Stimulated activated CD4-positive, alpha-beta T cell treated with anti-CD3 and anti-CD28 coated beads, Interleukin-4, amount 100 ng/mL, for 24 hours (primary cell): ENCODE results near the gene UTP15.

Experiments used
- DNase-seq: peaks from one replicate; pipeline ENCODE4 v3.0.0-alpha.2; 2020

Gene UTP15

DNA sequence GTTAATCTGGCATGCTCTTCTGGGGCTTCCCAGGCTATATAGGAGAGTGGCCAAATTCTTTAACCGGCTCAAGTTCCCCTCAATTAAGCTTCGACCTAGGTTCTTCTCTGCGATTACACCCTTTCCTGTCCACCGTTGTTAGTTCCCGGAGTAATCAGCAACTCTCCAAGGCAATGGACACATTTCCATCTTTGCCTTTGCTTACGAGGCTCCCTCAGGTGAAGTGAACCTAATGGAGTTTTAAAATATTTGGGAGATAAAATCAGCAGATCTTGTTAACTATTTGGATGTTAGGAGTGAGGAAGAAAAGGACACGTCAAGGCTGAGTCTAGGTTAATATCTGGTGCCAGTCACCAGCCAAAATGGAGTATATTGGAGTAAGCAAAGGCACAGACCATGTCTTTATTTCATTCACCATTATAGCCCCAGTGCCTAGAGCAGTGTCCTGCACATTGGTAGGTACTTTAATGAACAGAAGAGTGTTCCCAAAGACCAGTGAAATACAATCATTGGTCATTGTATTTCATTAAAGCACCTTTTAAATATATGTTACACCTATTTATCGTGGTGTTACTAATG is 515 bp downstream of the UTP15 start:
- DNase-seq, result no peak

DNA sequence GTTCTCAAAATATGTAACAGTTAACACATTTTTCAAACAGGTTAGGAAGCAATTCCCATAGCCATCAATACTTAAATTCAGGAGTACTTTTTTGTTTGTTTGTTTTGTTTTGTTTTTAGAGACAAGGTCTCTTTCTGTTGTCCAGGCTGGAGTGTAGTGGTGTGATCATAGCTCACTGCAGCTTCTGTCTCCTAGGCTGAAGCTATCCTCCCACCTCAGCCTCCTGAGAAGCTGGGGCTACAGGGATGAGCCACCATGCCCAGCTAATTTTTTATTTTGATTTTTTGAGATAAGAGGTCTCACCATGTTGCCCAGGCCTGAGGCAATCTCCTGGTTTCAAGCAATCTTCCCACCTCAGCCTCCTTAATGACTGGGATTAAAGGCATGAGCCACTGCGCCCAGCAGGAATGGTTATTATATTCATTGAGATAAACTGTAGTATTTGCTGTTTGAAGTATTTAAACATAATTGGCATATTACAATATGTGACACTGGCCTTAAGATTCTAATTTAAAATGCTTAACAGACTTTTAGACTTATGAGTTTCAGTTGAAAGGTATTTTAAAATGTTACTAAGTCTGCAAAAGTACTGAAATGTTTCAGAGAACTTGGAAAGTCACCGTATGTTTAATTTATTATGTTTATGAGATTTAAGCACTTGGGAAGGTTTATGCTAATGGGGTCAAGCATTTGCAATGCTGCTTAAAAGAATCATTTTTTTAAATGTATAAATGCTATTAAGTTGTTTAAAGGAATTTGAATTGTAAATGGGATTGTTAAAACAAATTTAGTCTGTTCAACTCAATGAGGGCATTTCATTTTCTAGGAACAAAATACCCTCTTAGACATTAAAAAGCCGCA is 17.0 kb downstream of the UTP15 start:
- no peak for DNase-seq

DNA sequence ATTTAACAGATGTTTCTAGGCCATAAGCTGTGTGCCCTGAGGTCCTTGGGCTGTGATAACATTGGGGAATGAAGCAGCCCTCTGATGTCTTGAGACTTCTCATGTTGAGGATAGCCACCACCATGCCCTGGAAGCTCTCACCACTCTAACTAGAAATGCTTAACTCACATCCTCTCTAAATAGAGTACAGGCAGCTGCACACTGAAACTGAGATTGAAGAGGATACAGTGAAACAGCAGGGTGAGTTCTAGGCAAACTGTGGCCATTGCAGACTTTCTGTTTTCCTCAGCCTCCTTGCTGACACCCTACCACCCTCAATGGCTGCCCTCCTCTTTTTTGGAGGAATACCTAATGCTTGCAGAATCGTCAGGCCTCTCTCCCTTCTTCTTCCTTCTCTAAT is 22.4 kb downstream of the UTP15 start:
- DNase-seq, result no peak

GRCh38 chr5:73591102-73591695 is 25.7 kb downstream of the UTP15 start:
- peak; percentile 70 for DNase-seq

- DNase-seq, result no peak
Observed at GRCh38 chr5:73591698-73592501, 26.4 kb downstream of the UTP15 start.

- DNase-seq, result no peak
Observed at GRCh38 chr5:73592551-73592950, 27.0 kb downstream of the UTP15 start.

GRCh38 chr5:73596705-73597328 is 31.3 kb downstream of the UTP15 start:
- peak; percentile 14 for DNase-seq

GRCh38 chr5:73599380-73599779 is 33.8 kb downstream of the UTP15 start:
- no peak for DNase-seq

- no peak for DNase-seq
Observed at GRCh38 chr5:73603998-73604397, 38.5 kb downstream of the UTP15 start.

DNA sequence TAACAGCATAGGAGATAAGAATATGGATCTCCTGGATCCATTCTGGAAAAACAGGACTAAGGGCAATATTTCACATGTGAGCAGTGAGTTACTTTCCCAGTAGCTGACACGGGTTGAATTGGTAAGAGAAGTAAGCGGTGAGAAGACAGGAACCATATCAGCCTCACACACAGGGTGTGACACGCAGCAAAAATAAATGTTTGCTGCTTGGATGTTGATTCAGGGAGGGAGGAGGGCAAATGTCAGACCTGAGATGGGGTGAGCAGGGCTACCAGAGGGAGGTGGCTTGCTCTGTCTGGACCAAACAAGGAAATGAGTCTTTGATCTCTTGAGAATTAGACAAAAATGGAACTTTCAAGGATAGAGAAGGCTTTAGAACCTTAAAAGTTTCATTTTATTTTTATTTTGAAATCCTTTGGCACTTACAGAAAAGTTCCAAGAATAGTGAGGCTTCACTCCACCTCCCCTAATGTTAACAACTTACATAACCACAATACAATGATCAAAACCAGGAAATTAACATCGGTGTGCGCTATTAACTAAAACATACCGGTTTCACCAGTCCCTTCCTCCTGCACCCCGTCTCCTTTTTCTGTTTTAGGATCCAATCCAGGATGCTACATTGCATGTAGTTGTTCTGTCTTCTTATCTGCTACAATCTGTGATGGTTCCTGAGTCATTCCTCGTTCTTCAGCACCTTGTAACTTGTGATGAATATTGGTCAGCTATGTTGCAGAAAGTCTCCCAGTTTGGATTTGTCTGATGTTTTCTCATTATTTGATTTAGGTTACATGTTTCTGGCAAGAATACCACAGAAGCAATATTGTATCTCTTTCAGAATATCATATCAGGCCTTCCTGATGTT is 39.9 kb downstream of the UTP15 start:
- no peak for DNase-seq

GRCh38 chr5:73606206-73606753 is 40.7 kb downstream of the UTP15 start:
- DNase-seq, result no peak

DNA sequence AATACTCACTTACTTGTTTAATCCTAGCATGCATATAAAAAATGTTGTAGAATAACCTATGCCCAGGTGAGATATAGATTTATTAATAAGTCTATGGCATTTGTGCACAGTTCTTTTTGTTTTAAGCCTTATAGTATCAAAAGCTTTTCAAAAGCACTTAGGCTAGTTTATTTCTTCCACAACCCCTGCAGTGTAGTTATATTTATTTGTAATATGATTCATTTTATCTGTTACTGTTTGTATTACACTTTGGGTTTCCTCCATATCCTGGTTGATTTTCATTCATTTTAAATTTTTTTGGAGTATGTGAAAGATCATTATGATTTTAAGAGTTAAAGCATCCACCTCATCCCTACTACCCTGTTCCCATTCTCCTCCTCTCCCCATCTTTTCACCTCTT is 41.7 kb downstream of the UTP15 start:
- no peak for DNase-seq

DNA sequence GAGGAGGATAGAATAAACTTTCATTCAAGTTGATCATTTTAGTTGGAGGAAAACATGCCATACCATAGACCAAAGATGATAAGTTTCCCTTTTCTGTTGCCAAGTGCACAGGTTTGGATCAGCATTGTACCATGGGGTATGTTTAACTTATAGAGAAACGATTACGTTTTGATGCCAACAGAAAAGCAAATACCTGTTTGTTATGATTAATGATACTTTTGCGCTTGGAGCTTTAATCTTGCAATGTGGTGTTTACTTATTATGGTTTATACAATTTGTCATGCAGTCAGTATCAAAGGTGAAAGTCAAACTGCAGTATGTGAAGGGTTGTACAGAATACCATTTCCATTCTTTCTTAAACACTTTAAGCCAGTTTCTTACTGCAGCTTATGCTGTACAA is 47.3 kb downstream of the UTP15 start:
- DNase-seq, result no peak

DNA sequence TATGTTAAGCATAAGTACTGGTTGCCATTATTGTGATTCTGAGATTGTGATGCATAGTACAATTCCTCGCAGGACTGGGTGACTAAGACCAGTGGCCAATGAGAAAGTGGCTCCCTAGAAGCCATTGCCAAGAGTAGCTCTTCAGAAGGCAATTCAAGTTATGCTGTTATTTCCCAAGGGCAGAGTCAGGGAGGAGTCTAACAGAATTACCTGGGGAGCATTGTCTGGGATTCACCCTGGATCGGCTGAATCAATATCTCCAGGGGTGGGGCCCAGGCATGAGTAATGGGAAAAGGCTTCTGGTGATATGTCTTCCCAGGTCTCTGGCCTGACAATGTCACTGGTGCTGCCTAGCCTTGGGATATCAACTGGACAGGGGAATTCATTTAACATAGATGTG is 49.5 kb downstream of the UTP15 start:
- no peak for DNase-seq

GRCh38 chr5:73615947-73616346 is 50.4 kb downstream of the UTP15 start:
- DNase-seq, result no peak

- DNase-seq, result no peak
Observed at GRCh38 chr5:73617510-73618279, 52.2 kb downstream of the UTP15 start.

- DNase-seq, result no peak
Observed at GRCh38 chr5:73619606-73620333, 54.2 kb downstream of the UTP15 start.

DNA sequence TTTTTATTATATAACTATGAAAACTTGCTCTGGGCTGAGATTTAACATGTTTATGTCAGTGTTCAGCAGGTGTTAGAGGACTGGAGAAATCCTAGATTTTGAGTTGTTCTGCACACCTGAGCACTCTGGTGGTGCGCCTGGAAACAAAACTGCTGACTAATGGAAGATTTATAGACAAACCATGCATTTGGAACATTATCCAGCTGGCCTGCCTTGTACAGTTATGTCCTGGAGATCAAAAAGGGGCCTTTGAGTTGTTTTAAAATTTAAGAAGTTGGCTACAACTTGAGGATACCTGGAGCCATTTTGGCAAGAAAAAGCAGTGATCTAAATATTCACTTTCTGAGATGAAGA is 54.8 kb downstream of the UTP15 start:
- DNase-seq, result no peak

GRCh38 chr5:73623060-73623459 is 57.5 kb downstream of the UTP15 start:
- no peak for DNase-seq

DNA sequence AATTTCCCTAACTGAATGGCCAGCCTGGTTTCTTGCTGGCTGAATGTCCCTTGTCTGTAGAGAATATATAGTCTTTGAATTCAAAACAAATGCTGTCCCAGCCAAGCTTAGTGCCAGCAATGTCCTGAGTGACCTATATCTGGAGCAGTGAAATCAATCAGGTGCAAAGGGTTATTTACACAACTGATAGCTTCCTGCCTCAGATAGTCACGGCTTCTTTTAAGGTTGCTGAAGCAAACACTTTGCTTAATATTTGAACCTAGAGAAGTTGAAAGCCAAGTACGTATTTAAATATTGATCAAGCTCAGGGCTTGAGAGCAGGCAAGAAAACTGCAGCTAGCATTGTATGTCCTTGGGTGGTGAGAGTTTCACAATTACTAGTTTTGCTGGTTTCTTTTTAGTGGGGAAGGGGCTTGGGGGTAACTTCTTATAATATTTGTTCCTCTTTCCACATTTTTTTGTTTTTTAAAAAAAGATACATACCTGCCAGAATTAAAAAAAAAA is 58.4 kb downstream of the UTP15 start:
- no peak for DNase-seq
